T-helper 1 cell (primary cell): Measurements from ENCODE around the gene MOSMO.
"Not testable (repeated sequence)": the region's sequence is repeated elsewhere in the genome, so short reads cannot be mapped to it uniquely, and the experiment has no call there.

Experiments used
- DNase-seq, 5 donors: peaks; one replicate each; pipeline ENCODE4 v3.0.0-alpha.2; 2012 to 2020

The MOSMO gene

GRCh38 chr16:22003195-22003594 is 4.7 kb upstream of the MOSMO start:
- no peak for DNase-seq

GRCh38 chr16:22004341-22004740 is 3.6 kb upstream of the MOSMO start:
- DNase-seq = no peak

- no peak for DNase-seq
Measured at GRCh38 chr16:22005746-22006145, 2.2 kb upstream of the MOSMO start.

GRCh38 chr16:22006636-22007035 is 1.3 kb upstream of the MOSMO start:
- DNase-seq = no peak

DNA sequence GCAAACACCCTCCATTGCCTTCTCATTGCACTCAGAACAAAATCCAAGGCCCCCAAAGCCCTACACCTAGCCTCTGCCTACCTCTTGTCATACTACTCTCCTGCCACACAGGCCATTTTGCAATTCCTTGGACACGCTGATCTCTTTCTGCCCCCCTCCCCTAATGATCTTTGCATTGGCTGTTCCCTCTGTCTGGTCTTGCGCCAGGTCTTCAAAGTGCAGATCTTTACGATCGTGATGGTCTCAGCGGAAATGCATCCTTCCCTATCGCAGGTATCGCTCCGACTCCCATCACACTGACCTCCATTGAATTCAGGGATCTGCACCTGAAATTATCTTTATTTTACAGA is 777 bp upstream of the MOSMO start:
- DNase-seq = no peak

DNA sequence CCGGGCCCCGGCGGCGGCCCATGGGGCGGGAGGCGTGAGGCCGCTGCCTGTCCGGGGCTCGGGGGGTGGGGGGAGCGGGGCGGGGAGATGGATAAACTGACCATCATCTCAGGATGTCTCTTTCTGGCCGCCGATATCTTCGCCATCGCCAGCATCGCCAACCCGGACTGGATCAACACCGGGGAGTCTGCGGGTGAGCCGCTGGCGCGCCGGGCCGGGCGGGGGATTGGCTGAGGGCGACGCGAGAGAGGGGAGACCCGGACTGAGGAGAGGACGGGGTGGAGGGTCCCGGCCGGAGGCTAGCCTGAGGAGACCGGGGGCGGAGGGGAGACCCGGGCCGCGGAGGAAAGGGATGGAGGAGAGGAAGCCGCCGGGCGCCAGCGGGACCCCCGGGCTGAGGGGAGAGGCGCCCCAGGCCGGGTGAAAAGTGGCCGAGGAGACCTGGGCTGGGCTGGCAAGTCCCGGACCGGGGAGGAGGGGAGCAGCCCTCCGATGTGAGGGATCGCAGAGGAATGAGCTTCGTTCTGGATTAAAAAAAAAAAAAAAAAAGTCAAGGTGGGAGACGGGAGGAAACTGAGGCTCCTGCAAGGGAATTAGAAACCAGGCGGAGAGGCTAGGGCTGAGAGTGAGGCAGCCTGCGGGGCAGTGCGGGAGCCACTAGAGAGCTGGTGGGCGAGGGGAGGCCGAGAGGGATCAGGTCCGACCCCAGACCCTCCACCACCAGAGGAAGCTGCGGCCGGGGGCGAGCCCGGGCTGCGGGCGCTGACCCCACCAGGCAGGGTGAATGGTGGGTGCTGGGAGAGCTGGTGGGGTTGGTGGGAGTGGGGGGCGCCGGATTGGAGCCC is 526 bp downstream of the MOSMO start:
- peak in 1 of 5 donors; percentile 18 for DNase-seq

DNA sequence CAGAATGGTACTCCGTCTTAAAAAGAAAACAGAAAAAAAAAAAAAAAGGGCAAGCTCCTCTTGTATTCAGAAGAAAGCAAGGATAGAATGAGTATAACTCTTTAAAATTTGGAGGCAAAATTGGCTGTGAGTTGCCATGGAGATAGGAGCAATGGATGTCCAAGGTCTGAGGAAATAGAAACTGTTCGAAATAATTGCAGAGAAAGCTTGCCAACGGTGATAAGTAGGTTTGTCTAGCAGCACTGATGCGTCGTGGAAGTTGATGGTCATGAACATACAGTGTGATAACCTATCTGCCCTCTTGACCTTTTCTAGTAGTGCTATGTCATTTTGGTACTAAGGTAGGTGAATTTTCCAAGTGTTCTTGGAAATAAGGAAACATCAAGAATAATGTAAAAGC is 3.0 kb downstream of the MOSMO start:
- no peak for DNase-seq

GRCh38 chr16:22012241-22012640 is 4.3 kb downstream of the MOSMO start:
- DNase-seq = no peak

GRCh38 chr16:22013486-22013885 is 5.6 kb downstream of the MOSMO start:
- no peak for DNase-seq

- no peak for DNase-seq
Measured at GRCh38 chr16:22014271-22014873, 6.5 kb downstream of the MOSMO start.

DNA sequence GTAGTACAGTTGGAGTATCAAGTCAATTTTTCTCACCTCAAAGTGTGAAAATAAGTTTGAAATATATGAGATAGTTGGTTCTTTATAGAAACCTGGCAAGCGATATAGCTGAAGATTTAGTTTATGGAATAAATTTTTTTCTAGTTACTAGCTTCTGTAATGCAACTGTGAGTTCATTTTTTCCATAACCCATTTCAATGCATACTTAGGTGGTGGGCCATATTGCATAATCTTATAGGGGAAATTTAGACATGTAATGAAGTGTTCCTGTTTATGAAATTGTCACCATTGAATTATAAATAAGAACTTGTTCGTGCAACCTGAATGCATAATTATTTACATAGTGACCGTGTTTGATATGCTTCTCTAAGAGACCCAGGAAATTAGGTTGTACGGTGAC is 9.0 kb downstream of the MOSMO start:
- no peak for DNase-seq

- no peak for DNase-seq
Measured at GRCh38 chr16:22018559-22018958, 10.6 kb downstream of the MOSMO start.

DNA sequence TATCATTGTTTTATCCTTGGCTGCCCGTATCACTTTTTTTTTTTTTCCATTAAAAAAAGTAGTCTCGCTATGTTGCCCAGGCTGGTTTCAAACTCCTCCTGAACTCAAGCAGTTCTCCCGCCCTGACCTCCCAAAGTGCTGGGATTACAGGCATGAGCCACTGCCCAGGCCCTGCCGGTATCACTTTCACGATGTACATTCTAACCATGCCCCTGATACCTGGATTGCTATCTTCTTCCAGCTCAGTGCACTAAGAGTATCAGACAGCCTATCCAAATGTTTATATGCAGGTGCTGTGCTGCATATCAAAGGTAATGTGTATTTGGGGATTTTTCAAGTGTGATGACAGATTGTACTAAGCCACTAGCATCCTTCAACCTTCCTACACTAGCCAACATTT is 14.2 kb downstream of the MOSMO start:
- DNase-seq = no peak

DNA sequence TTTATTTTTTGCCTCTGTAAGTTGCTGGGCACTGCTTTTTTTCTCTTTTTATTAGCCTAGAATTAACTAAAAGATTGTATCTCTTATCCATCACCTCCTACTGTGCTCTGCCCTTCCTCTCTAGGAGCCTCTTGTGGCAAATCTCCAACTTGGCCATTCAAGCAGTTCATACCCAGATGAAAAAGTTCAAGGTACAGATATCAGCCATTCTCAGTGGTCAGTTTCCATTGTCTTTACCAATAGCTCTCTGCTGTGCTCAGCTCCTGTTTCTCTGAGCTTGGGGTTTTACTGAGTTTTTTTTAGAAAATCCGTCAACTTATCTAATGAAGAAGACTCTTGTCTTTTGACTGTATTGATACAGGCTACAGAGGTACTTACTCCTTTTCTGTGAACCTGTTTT is 15.6 kb downstream of the MOSMO start:
- no peak for DNase-seq

DNA sequence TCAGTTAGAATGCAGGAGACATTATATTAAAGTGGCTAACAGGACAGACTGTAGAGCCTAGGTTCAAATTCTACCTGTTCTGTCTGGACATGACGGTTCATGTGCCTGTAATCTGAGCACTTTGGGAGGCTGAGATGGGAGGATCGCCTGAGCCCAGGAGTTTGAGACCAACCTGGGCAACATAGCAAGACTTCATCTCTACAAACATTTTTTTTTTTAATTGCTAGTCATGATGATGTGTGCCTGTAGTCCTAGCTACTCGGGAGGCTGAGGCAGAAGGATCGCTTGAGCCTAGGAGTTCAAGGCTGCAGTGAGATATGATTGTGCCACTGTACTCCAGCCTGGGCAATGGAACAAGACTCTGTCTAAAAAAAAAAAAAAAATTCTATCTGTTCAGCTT is 16.9 kb downstream of the MOSMO start:
- DNase-seq = not testable (repeated sequence)

- DNase-seq = no peak
Measured at GRCh38 chr16:22027633-22028032, 19.7 kb downstream of the MOSMO start.

- no peak for DNase-seq
Measured at GRCh38 chr16:22029632-22030031, 21.7 kb downstream of the MOSMO start.

GRCh38 chr16:22030087-22030812 is 22.3 kb downstream of the MOSMO start:
- no peak for DNase-seq

- no peak for DNase-seq
Measured at GRCh38 chr16:22031483-22032083, 23.7 kb downstream of the MOSMO start.

DNA sequence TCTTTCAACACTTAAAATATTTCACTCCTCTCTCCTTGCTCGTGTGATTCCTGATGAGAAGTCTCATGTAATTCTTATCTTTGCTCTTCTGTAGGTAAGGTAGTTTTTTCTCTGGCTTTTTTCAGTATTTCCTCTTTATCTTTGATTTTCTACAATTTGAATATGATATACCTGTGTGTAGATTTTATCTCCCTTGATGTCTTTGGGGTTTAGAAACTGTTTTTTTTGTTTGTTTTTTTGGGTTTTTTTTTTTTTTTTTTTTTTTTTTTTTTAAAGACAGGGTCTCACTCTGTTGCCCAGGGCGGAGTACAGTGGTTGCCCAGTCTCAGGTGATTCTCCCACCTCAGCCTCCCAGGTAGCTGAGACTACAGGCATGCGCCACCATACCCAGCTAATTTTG is 26.6 kb downstream of the MOSMO start:
- DNase-seq = no peak

DNA sequence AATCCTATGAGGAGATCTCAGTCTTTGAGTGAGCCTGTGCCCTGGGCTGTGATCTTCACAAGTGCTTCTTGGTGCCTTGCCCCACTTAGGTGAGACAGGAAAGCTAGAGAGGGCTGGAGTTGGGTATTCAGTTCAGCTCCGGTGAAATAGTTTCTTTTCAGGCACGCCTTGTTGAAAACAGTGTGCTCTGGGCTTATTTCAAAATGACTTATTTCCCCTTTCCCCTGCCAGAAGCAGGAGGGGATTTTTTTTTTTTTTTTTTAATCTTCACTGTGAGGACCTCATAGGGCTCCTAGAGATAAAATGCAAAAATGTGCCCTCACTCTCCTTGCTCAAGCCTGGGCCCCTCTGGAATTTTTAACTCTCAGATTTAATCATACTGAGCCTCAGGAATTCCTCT is 27.2 kb downstream of the MOSMO start:
- DNase-seq = peak in 1 of 5 donors; percentile 33

DNA sequence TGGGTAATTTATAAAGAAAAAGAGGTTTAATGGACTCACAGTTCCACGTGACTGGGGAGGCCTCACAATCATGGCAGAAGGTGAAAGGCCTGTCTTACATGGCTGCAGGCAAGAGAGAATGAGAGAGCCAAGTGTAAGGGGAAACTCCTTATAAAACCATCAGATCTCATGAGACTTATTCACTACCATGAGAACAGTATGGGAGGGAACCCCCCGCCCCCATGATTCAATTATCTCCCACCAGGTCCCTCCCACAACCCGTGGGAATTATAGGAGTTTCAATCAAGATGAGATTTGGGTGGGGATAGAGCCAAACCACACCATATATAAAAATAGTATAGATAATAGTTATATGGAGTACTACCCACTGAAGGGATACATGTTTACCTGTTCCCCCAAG is 36.0 kb downstream of the MOSMO start:
- DNase-seq = not testable (repeated sequence)

GRCh38 chr16:22045888-22046287 is 38.0 kb downstream of the MOSMO start:
- DNase-seq = not testable (repeated sequence)

DNA sequence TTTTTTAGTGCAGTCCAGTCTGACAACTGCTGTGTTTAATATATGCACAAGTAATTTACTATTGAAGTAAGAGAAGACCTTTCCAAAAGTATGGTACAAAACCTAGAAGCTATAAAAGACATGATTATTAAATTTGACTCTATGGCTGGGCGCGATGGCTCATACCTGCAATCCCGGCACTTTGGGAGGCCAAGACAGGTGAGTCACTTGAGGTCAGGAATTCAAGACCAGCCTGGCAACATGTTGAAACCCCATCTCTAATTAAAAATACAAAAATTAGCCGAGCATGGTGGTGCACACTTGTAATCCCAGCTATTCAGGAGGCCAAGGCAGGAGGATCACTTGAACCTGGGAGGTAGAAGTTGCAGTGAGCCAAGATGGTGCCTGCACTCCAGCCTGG is 43.1 kb downstream of the MOSMO start:
- no peak for DNase-seq
